Parathyroid adenoma (tissue), 2 donors: ENCODE results near the gene ZNF154.

Experiments
- H2AFZ ChIP-seq: fragments of 300-600 bp; sonication (generic); one replicate; pipeline ENCODE4 v1.7.0; 2017; ENCODE audit warnings: antibody characterized with exemption, mild to moderate bottlenecking
- H3K27ac ChIP-seq: fragments of 300-600 bp; sonication (generic); one replicate; pipeline ENCODE4 v1.7.0; 2017
- H3K27me3 ChIP-seq: fragments of 300-600 bp; sonication (generic); one replicate; pipeline ENCODE4 v1.7.0; 2017; ENCODE audit warnings: low read length; ENCODE audit not compliant: control insufficient read depth, insufficient read depth
- H3K36me3 ChIP-seq: fragments of 300-600 bp; sonication (generic); one replicate; pipeline ENCODE4 v1.7.0; 2017; ENCODE audit warnings: low read length; ENCODE audit not compliant: control insufficient read depth, insufficient read depth
- H3K4me1 ChIP-seq: fragments of 300-600 bp; sonication (generic); one replicate; pipeline ENCODE4 v1.7.0; 2017; ENCODE audit warnings: control low read depth
- H3K4me2 ChIP-seq: fragments of 300-600 bp; sonication (generic); one replicate; pipeline ENCODE4 v1.7.0; 2017; ENCODE audit warnings: low read length
- H3K4me3 ChIP-seq: fragments of 300-600 bp; sonication (generic); one replicate; pipeline ENCODE4 v1.7.0; 2017; ENCODE audit warnings: low read depth, low read length
- H3K79me2 ChIP-seq: fragments of 300-600 bp; sonication (generic); one replicate; pipeline ENCODE4 v1.7.0; 2017; ENCODE audit warnings: control low read depth
- H3K9ac ChIP-seq: fragments of 300-600 bp; sonication (generic); one replicate; pipeline ENCODE4 v1.7.0; 2017; ENCODE audit warnings: mild to moderate bottlenecking
- H3K9me3 ChIP-seq: fragments of 300-600 bp; sonication (generic); one replicate; pipeline ENCODE4 v1.7.0; 2017; ENCODE audit warnings: low read length; ENCODE audit not compliant: control insufficient read depth
- TF ChIP-seq, protein P1 (sequence below): fragments of 300-600 bp; sonication (generic); IDR thresholded peaks from one replicate; pipeline ENCODE4 v1.7.0; 2017; ENCODE audit warnings: antibody characterized with exemption, mild to moderate bottlenecking
- donor health status: primary hyperparathyroidism.

ZNF154 gene

GRCh38 chr19:57687363-57688010 lies 21.5 kb downstream of the ZNF154 start:
- no peak overlapping the region for H3K4me3 ChIP-seq
- no peaks in the 10 kb centered on the region for H3K9me3 ChIP-seq
- TF ChIP-seq, protein P1, sequence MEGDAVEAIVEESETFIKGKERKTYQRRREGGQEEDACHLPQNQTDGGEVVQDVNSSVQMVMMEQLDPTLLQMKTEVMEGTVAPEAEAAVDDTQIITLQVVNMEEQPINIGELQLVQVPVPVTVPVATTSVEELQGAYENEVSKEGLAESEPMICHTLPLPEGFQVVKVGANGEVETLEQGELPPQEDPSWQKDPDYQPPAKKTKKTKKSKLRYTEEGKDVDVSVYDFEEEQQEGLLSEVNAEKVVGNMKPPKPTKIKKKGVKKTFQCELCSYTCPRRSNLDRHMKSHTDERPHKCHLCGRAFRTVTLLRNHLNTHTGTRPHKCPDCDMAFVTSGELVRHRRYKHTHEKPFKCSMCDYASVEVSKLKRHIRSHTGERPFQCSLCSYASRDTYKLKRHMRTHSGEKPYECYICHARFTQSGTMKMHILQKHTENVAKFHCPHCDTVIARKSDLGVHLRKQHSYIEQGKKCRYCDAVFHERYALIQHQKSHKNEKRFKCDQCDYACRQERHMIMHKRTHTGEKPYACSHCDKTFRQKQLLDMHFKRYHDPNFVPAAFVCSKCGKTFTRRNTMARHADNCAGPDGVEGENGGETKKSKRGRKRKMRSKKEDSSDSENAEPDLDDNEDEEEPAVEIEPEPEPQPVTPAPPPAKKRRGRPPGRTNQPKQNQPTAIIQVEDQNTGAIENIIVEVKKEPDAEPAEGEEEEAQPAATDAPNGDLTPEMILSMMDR: no peak
- H2AFZ ChIP-seq: no peak overlapping the region
- H3K27ac ChIP-seq: no peak overlapping the region
- no peak overlapping the region for H3K9ac ChIP-seq
- H3K4me1 ChIP-seq: peaks cover 15% of the 10 kb centered on the region
- H3K4me2 ChIP-seq: no peak overlapping the region
- H3K27me3 ChIP-seq: no peaks in the 10 kb centered on the region
- H3K36me3 ChIP-seq: no peaks in the 10 kb centered on the region
- H3K79me2 ChIP-seq: peaks cover 64% of the 10 kb centered on the region

DNA sequence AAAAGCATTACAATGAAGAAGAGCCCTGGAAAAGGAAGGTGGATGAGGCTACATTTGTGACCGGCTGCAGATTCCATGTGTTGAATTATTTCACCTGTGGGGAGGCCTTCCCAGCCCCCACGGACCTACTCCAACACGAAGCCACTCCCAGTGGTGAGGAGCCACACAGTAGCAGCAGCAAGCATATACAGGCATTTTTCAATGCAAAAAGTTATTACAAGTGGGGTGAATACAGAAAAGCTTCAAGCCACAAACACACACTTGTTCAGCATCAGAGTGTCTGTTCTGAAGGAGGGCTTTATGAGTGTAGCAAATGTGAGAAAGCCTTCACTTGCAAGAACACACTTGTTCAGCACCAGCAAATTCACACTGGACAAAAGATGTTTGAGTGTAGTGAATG lies 22.3 kb downstream of the ZNF154 start:
- Histone ChIP-seq H3K36me3 (no peaks in the 10 kb centered on the region), H3K4me3 (no peak overlapping the region), H3K79me2 (peaks cover 71% of the 10 kb centered on the region)

GRCh38 chr19:57682226-57682766 lies 26.7 kb downstream of the ZNF154 start:
- Histone ChIP-seq H3K4me3 (peak overlapping the region; percentile 96), H3K9me3 (no peaks in the 10 kb centered on the region), H3K27me3 (no peaks in the 10 kb centered on the region), H3K27ac (peak overlapping the region; percentile 60), H2AFZ (peak overlapping the region; percentile 96), H3K4me2 (peak overlapping the region; percentile 95), H3K9ac (no peak overlapping the region), H3K79me2 (peaks cover 47% of the 10 kb centered on the region), H3K36me3 (no peaks in the 10 kb centered on the region), H3K4me1 (peaks cover 15% of the 10 kb centered on the region)
- TF ChIP-seq, protein P1: no peak

More for the DNA sequence above, 22.3 kb downstream of the ZNF154 start:
- Histone ChIP-seq H3K4me1 (peaks cover 15% of the 10 kb centered on the region), H3K9ac (no peak overlapping the region), H3K4me2 (no peak overlapping the region), H3K9me3 (no peaks in the 10 kb centered on the region), H2AFZ (no peak overlapping the region), H3K27ac (no peak overlapping the region), H3K27me3 (no peaks in the 10 kb centered on the region)
- TF ChIP-seq, protein P1: no peak

GRCh38 chr19:57675881-57676280 lies 33.1 kb downstream of the ZNF154 start:
- H3K9ac ChIP-seq: no peak overlapping the region
- no peak overlapping the region for H3K4me3 ChIP-seq
- H3K9me3 ChIP-seq: no peaks in the 10 kb centered on the region
- no peak overlapping the region for H3K4me2 ChIP-seq
- no peaks in the 10 kb centered on the region for H3K27me3 ChIP-seq
- H3K4me1 ChIP-seq: no peaks in the 10 kb centered on the region
- no peak overlapping the region for H3K27ac ChIP-seq
- no peaks in the 10 kb centered on the region for H3K79me2 ChIP-seq
- no peaks in the 10 kb centered on the region for H3K36me3 ChIP-seq
- H2AFZ ChIP-seq: no peak overlapping the region
- TF ChIP-seq, protein P1: no peak

- Histone ChIP-seq H3K27ac (no peak overlapping the region), H3K4me3 (no peak overlapping the region), H3K9me3 (no peaks in the 10 kb centered on the region), H3K9ac (no peak overlapping the region), H3K79me2 (no peaks in the 10 kb centered on the region), H3K4me1 (no peaks in the 10 kb centered on the region), H3K36me3 (no peaks in the 10 kb centered on the region), H3K27me3 (no peaks in the 10 kb centered on the region), H3K4me2 (no peak overlapping the region), H2AFZ (no peak overlapping the region)
- TF ChIP-seq, protein P1: no peak
Observed at GRCh38 chr19:57672466-57672865, 36.5 kb downstream of the ZNF154 start.
